Kasumi-1 (cell line): Measurements from ENCODE around the gene PARP6.

ENCODE experiments used
- DNase-seq, 2 experiments: peaks; one replicate each; lab custom pipeline; 2025; lab: John Stamatoyannopoulos, UW

The PARP6 gene

GRCh38 chr15:72231066-72231832 lies 41.1 kb downstream of the PARP6 start, which contains the start of gene PKM:
Gene PKM, minus strand, starts transcription at chr15:72231190. Its CDS starts 12,093 bp downstream, at chr15:72219097.
- DNase-seq: peak; percentile 86 to 87

GRCh38 chr15:72230197-72231065 lies 41.9 kb downstream of the PARP6 start:
- peak; percentile 73 to 76 for DNase-seq

GRCh38 chr15:72229947-72230196 lies 42.5 kb downstream of the PARP6 start:
- DNase-seq: no peak

GRCh38 chr15:72229076-72229946 lies 43.0 kb downstream of the PARP6 start:
- peak in 1 of 2 experiments; percentile 5 for DNase-seq

GRCh38 chr15:72227720-72228119 lies 44.6 kb downstream of the PARP6 start:
- peak in 1 of 2 experiments; percentile 1 for DNase-seq

- peak; percentile 10 to 17 for DNase-seq
Measured at GRCh38 chr15:72227192-72227586, 45.2 kb downstream of the PARP6 start.

GRCh38 chr15:72223278-72223677 lies 49.1 kb downstream of the PARP6 start:
- DNase-seq: no peak

GRCh38 chr15:72222393-72222792 lies 50.0 kb downstream of the PARP6 start:
- no peak for DNase-seq

- DNase-seq: peak in 1 of 2 experiments; percentile 3
Measured at GRCh38 chr15:72220687-72221086, 51.7 kb downstream of the PARP6 start.

- DNase-seq: no peak
Measured at GRCh38 chr15:72217216-72217615, 55.1 kb downstream of the PARP6 start.

- no peak for DNase-seq
Measured at GRCh38 chr15:72216079-72216478, 56.3 kb downstream of the PARP6 start.

- no peak for DNase-seq
Measured at GRCh38 chr15:72207558-72208085, 64.7 kb downstream of the PARP6 start.

GRCh38 chr15:72206677-72207000 lies 65.7 kb downstream of the PARP6 start:
- no peak for DNase-seq

- DNase-seq: no peak
Measured at GRCh38 chr15:72205896-72206676, 66.3 kb downstream of the PARP6 start.

- DNase-seq: no peak
Measured at GRCh38 chr15:72205273-72205672, 67.1 kb downstream of the PARP6 start.

- no peak for DNase-seq
Measured at GRCh38 chr15:72203507-72203837, 68.9 kb downstream of the PARP6 start.

GRCh38 chr15:72202801-72203506 lies 69.4 kb downstream of the PARP6 start:
- no peak for DNase-seq

GRCh38 chr15:72202302-72202701 lies 70.1 kb downstream of the PARP6 start:
- DNase-seq: no peak

GRCh38 chr15:72201391-72201921 lies 70.9 kb downstream of the PARP6 start:
- no peak for DNase-seq

- no peak for DNase-seq
Measured at GRCh38 chr15:72200395-72201237, 71.7 kb downstream of the PARP6 start.
